ENCODE measurements around the gene OSBP2.

The OSBP2 gene

GRCh38 chr22:30871391-30872284, 177.0 kb downstream of the OSBP2 start:
- DNase-seq: no peak

- no peak for DNase-seq
Measured at GRCh38 chr22:30872285-30873041, 177.8 kb downstream of the OSBP2 start.

- no peak for DNase-seq
Measured at GRCh38 chr22:30873086-30873650, 178.5 kb downstream of the OSBP2 start.

DNA sequence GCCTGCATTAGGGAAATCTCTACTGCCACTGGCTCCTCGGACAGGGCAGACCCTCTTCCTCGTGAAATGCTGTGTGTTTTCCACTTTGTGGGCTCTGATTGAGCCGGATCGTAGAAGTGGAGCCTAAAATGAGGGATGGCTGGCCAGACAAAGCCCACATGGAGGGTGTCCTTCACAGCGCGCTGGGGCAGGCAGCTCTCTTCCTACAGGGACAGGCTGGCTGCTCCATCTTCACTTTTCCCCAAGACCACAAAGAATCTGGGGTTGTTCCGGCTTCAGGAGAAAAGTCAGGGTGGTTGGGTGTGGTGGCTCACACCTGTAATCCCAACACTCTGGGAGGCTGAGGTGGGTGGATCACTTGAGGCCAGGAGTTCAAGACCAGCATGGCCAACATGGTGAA, 179.0 kb downstream of the OSBP2 start:
- no peak for DNase-seq

DNA sequence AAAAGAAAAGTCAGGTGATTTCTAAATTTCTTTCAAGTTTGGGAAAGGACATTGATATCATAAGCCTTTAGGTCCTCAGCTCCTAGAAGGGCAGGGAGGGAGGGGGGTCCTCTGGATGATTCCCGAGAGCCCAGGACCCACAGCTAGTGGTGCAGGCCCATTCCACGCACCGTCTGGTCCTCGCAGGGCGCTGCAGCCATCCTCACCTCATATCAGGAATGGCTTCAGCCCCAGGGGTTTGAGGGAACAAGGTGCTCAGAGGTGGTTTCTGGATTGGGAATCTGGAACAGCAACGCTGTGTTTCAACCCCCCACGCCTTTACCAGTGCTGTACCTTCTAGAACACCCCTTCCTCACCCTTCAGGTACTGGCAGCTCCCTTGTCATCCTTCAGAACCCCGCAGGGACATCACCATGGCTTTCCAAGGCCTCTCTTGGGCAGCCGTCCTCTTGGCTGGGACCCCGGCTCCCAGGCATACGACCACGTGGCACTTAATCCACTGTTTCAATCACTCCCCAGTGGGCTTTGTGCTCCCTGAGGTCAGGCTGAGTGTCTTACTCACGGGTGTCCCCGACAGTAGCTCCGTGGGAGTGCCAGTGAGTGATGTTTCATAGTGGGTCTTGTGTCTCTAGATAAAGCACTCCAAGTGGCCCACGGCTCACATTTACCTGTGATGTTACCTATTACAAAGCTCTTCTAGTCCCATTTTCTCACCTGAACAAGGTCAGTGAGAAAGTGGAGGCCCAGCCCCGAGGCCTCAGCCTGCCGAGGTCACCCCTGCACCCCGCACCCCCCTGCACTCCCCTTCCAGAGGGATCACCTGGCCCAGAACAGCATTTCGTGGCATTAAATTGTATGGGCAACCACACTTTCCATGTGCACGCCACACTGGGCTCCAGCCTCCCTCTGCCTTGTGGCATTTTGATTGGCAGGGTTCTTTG, 180.0 kb downstream of the OSBP2 start:
- no peak for DNase-seq

DNA sequence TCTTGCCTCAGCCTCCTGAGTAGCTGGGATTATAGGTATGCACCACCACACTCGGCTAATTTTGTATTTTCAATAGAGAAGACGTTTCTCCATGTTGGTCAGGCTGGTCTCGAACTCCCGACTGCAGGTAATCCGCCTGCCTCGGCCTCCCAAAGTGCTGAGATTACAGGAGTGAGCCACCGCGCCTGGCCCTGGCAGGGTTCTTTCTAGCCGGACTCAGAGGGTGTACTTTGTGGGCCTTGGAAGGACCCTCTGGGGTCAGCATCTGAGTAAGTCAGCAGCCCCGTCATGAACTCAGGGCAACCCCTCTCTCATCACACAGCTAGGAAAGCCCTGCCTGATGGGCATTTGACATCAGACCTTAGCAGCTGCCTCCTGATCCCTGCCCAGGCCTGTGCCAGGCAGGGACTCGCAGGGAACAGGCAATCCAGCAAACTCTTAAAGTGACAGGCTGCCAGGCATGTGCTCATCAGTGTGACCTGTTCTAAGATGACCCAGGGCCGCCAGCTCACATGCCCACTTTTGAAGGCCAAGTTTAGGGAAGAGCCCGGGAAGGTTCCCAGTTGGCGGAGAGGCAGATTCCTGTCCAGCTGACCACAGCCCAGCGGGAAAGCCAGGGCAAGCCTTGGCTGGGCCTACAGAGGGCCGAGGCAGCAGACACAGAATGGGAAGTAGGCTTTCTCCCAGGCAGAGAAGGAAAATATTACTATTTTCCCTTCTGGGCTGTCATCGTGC, 181.0 kb downstream of the OSBP2 start:
- DNase-seq: no peak

DNA sequence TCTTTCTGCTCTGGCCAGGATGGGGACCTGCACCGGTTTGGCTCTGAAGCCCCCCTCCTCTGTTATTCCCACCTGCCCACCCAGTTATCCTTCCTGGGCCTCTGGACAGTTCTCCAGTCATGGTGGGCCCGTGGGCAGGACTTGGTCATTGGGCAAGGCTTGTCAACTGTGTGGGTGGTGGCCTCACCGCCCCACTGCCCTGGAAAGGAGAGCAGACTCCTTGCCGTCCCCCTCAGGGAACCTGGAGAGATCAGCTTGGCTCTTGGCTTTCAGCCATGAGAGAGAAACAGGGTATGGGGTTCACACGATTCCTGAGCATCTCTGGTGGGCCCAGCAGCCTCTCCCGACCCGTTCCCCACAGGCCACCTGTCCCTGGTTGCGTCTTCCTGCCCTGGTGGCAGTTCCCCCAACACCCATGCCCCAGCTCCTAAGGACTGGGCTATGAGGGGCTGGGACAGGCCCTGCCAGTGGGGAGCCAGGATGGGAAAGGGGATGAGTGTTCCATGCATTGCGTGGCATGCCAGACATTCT, 181.6 kb downstream of the OSBP2 start:
- no peak for DNase-seq

DNA sequence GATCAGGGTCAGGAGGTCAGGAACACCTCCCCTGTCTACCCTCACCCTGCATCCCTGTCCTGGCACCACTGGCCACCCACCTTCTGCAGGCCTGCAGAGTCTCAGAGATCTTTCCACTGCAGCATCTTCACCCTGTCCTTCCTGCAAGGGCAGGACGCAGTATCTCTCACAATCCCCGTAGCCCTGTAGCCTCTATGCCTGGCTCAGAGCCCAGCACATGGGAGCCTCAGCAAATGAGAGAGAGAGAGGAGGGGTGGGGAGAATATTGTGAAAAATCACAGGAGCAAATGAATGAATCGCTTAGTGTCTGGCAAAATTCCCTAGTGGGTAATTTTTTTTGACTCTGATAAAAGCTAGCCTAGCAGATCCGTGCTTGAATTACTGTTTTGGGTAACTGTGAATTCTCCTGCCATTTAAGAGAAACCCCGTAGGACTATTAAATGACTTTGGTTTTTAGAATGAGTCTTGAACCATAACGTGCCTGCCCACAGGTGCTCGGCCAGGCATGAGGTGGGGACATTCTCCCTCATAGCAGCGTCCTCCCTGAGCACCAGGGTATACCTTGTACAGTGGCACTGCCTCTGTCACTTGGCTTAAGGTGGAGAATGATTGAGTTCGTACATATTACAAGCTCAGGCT, 182.4 kb downstream of the OSBP2 start:
- no peak for DNase-seq

DNA sequence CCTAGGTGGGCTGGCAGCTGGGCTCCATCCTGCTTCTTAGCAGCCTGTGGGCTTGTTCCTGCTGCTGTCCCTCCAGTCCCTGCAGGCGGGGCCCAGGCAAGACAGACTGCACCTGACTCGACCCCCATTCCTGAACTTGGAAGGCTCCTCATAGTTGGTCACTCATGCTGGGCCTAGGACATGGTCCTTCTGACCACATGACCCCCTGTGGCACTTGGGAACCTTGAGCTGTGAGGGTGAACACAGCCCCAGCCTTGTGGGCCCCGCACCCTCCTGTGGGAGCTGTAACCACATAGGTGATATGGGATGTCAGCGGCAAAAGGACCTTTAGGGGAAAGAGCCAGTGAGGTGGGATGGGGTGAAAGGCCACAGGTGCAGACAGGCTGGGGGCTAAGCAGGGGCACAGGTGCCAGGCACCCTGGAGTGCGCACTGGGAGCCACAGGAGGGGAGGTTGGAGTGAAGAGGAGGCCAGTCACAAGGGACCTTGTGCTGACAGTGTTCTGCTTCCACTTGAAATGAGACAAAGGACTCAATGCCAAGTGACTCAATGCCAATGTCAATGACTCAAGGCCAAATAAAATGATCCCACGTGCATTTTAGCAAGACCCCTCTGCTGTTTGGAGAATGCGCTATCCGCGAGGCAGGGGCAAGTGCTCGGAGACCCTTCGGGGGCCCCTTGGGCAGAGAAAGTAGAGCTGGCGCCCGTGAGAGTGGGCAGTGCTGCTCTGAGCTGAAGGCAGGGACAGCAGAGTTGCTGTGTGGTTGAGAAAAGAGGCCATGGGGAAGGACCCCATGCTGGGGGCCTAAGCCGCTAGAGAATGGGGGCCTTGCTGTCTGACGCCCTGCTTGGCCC, 183.2 kb downstream of the OSBP2 start:
- no peak for DNase-seq

DNA sequence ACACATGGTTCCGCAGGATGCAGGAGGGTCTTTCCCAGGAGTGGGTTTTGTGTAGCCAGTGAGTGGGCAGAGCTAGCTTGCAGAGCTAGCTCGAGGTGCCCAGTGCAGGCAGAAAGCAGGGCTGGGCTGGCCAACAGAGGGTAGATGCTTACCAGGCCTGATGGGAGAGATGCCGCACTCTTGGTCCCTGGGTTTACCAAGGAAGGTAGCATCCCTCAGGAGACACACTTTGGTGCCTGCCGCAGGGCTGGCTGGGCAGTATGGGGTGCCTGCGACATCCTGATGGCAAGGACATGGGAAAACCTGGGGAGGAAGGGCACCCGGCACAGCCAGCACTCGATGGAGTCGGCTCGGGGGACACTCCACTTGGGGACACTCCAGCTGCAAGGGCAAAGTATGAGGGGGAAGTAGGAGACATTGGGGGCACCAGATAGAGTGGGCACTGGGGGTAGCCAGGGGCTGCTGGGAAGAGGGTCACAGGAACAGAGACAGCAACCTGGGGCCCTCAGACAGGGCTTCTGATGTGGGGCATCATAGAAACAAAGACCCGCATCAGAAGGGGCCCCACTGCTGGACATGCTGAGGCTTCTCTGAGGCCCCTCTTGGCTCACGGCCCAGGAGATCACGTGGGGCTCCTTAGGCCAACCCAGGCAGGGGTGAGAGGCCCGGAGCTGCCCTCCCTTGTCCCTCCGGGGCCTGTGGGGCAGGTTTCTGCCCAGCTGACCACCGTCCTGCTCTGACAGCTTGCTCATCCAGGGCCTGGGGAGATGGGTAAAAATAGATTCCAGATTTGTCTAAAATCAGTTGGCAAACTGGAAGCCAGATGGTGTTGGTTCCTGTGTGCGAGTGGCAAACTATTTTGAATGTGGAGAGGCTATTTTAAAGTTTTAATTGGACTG, 184.1 kb downstream of the OSBP2 start:
- no peak for DNase-seq

- no peak for DNase-seq
Measured at GRCh38 chr22:30879415-30879797, 184.7 kb downstream of the OSBP2 start.

DNA sequence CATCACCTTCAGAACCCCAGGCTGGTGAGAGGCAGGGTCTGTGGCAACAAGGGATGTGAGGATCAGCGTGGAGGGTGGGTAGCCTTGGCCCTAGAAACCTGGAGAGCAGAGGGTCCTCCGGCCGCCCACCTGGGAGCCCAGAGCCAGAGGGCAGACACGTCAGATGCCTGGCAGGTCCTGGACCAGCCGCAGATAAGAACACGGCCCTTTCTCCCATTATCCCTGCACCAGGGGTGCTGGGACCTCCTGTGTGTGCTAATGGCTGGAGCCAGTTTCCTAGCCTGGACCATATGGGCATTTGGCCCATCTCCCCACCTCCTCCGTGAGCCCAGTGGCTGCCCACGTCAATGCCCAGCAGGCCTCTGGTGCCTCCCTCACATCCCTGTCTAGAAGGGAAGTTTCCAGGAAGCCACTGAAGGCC, 185.5 kb downstream of the OSBP2 start:
- no peak for DNase-seq

GRCh38 chr22:30880847-30881246, 186.2 kb downstream of the OSBP2 start:
- no peak for DNase-seq

DNA sequence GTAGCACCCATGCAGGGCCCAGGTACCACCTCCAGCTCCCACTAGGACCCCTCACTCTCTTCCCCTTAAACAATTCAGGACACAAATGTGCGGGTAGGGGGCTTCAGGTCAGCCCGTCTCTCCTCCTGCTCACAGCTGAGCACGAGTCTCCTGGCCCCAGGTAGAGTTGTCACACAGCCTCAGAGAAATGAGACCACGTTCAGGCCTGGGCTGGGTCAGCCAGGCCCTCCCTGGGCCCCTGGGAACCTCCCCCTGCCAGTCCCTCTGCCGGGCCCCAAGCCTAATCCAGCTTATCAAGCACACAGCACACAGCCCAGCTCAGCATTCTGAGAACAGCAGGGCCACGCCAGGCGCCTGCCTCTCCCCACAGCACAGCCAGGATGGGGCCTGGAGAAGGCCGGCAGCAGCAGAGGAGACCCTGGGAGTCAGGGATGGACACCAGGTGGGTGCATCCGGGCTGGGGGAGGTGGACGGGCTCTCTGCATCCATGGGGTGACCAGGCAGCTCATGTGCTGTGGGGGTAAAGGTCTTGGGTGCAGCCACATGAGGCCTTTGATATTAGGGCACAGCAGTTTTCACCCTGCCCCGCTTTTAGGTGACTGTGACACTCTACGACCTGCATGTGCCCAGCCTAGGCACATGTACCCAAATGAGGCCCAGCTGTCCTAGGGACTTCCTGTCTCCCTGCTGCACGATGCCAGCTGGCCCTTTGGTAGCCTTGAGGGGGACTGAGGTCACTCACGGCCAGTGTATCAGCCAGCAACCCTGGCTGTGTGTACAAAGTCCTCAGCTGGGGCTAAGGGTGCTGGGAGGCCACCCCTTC, 186.9 kb downstream of the OSBP2 start:
- no peak for DNase-seq

DNA sequence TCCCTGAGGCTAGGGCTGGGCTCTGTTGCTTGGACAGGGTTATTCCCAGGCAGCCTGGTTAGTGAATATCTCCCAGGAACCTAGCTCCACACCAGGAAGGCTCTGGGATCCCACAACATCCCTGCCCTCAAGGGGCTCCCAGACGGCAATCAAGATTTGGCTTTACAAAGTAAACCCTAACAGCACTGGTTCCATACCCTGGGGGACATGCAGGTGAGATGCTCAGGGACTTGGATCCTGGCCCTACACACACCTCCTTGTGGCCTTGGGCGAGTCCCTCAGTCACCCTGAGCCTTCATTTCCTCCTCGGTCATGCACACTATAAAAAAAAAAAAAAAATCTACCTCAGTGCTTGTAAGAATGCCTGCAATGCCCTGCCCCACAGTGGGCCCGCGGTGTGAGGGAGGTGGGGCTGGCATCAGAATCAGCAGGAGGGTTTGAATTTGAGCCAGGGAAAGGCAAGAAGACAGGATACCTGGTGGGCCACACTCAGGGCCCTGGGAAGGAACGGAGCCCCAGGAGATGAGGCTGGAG, 187.6 kb downstream of the OSBP2 start:
- no peak for DNase-seq

GRCh38 chr22:30882974-30883533, 188.4 kb downstream of the OSBP2 start:
- DNase-seq: no peak

DNA sequence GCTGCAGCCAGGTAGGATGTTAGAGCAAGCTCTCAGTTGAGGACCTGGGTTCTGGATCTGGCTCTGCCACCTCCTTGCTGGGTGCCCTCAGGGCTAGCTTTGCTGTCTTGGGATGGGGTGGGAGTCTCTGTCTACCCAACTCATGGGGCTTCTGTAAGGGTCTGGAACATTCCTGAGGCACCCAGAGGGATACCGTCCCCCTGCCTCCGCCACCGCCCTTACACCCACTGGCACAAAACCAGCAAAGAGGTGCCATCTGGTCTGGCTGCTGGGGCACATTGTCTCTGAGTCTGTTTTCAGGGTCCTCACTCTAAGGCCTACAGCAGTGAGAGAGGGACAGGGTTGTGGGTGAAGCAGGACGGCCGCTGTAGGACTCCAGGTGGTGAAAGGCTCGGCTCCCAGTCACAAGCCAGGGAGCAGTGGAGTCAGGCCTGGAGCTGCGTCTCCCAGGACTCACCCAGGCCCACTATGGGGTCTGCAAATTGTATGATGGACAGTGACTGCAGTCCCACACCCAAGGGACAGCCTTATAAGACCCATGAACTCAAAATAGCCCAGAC, 189.0 kb downstream of the OSBP2 start:
- no peak for DNase-seq
